Measurements from ENCODE around the gene IGF2BP1.

The IGF2BP1 gene

GRCh38 chr17:48985436-48986245, 11.5 kb upstream of the IGF2BP1 start:
- no peaks in the 10 kb centered on the region for H3K27me3 ChIP-seq (ENCODE audit: control insufficient read depth, insufficient read depth, low read length)
- no peaks in the 10 kb centered on the region for H3K36me3 ChIP-seq (ENCODE audit: control insufficient read depth, insufficient read depth, low read length)
- H3K9me3 ChIP-seq (ENCODE audit: control insufficient read depth, insufficient read depth, low read length), result no peaks in the 10 kb centered on the region
- H3K4me1 ChIP-seq (ENCODE audit: control insufficient read depth, insufficient read depth, low read length), result peaks cover 7% of the 10 kb centered on the region
- H3K4me3 ChIP-seq (ENCODE audit: low read depth, low read length), result no peak overlapping the region
- no peak overlapping the region for H3K9ac ChIP-seq (ENCODE audit: low read depth, low read length)

- H3K36me3 ChIP-seq (ENCODE audit: control insufficient read depth, insufficient read depth, low read length), result no peaks in the 10 kb centered on the region
- peaks cover 21% of the 10 kb centered on the region for H3K4me1 ChIP-seq (ENCODE audit: control insufficient read depth, insufficient read depth, low read length)
- no peak overlapping the region for H3K9ac ChIP-seq (ENCODE audit: low read depth, low read length)
- no peaks in the 10 kb centered on the region for H3K9me3 ChIP-seq (ENCODE audit: control insufficient read depth, insufficient read depth, low read length)
- no peaks in the 10 kb centered on the region for H3K27me3 ChIP-seq (ENCODE audit: control insufficient read depth, insufficient read depth, low read length)
- H3K4me3 ChIP-seq (ENCODE audit: low read depth, low read length), result no peak overlapping the region
These were observed 8.1 kb upstream of the IGF2BP1 start for GRCh38 chr17:48989100-48989499.

DNA sequence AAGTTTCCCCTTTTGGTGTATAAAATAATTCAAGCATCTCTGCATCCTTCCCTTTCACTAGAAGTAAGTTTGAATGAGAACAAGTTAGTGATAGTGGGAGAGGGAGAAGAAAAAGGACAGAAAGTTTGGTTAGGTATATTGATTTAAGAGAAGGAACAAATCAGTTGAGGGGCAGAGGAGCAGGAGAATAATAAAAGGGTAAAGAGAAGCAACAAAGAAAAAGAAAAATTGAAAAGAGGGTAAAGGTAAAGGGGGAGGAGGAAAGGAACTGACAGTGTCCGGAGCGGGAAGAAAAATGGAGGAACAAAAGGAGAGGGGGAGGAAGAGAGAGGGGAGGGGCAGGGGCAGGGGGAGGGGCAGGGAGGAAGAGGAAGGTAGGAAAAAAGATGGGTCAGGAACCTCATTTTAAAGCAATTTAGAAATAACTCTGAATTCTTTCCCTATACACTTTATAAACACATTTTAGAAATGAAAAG, 6.3 kb upstream of the IGF2BP1 start:
- H3K9ac ChIP-seq (ENCODE audit: low read depth, low read length), result no peak overlapping the region
- H3K4me1 ChIP-seq (ENCODE audit: control insufficient read depth, insufficient read depth, low read length), result peaks cover 25% of the 10 kb centered on the region
- H3K36me3 ChIP-seq (ENCODE audit: control insufficient read depth, insufficient read depth, low read length), result no peaks in the 10 kb centered on the region
- H3K9me3 ChIP-seq (ENCODE audit: control insufficient read depth, insufficient read depth, low read length), result no peaks in the 10 kb centered on the region
- peak overlapping the region; percentile 26 for H3K4me3 ChIP-seq (ENCODE audit: low read depth, low read length)
- H3K27me3 ChIP-seq (ENCODE audit: control insufficient read depth, insufficient read depth, low read length), result no peaks in the 10 kb centered on the region

DNA sequence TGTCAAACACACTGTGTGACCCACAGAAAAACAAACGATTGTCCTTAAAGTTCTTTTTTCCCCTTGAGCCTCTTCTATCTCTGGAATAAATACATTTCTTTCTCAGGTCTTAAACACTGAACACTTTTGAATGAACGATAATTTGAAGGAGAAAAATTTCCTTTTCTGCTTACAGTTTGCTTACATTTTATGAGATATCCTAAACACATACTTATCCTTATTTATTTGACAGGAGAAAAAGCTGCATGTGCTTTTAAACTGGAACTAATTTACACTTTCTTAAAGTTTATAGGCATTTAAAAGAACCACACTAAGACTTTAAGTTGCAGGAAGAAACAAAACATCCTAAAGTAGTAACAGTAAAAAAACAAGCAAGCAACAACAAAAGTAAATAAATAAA, 4.7 kb upstream of the IGF2BP1 start:
- Histone ChIP-seq H3K36me3 (ENCODE audit: control insufficient read depth, insufficient read depth, low read length) (peaks cover 1% of the 10 kb centered on the region), H3K9ac (ENCODE audit: low read depth, low read length) (no peak overlapping the region), H3K27me3 (ENCODE audit: control insufficient read depth, insufficient read depth, low read length) (no peaks in the 10 kb centered on the region), H3K4me3 (ENCODE audit: low read depth, low read length) (no peak overlapping the region), H3K9me3 (ENCODE audit: control insufficient read depth, insufficient read depth, low read length) (no peaks in the 10 kb centered on the region), H3K4me1 (ENCODE audit: control insufficient read depth, insufficient read depth, low read length) (peaks cover 25% of the 10 kb centered on the region)

DNA sequence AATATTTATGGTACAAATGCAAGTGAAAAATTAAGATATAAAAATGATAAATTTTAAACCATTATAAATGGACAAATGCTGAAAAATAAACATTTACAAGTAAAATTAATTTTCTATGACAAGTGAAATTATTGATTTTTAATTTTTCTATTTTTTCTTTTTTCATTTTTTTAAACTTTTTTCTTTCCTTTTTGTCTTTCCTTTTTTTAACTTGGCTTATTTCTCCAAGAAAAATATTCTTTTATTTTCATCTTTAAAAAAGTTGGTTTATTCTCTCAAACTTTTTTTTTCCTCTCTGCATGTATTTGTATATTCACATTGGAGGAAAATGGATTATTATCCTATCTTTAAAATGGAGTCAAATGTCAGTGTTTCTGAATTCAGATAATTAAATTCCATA, 3.9 kb upstream of the IGF2BP1 start:
- Histone ChIP-seq H3K9me3 (ENCODE audit: control insufficient read depth, insufficient read depth, low read length) (no peaks in the 10 kb centered on the region), H3K36me3 (ENCODE audit: control insufficient read depth, insufficient read depth, low read length) (peaks cover 4% of the 10 kb centered on the region), H3K4me1 (ENCODE audit: control insufficient read depth, insufficient read depth, low read length) (peaks cover 23% of the 10 kb centered on the region), H3K4me3 (ENCODE audit: low read depth, low read length) (no peak overlapping the region), H3K9ac (ENCODE audit: low read depth, low read length) (no peak overlapping the region), H3K27me3 (ENCODE audit: control insufficient read depth, insufficient read depth, low read length) (no peaks in the 10 kb centered on the region)

- Histone ChIP-seq H3K9me3 (ENCODE audit: control insufficient read depth, insufficient read depth, low read length) (no peaks in the 10 kb centered on the region), H3K9ac (ENCODE audit: low read depth, low read length) (no peak overlapping the region), H3K4me3 (ENCODE audit: low read depth, low read length) (no peak overlapping the region), H3K27me3 (ENCODE audit: control insufficient read depth, insufficient read depth, low read length) (no peaks in the 10 kb centered on the region), H3K36me3 (ENCODE audit: control insufficient read depth, insufficient read depth, low read length) (peaks cover 4% of the 10 kb centered on the region), H3K4me1 (ENCODE audit: control insufficient read depth, insufficient read depth, low read length) (peaks cover 23% of the 10 kb centered on the region)
These were observed 3.2 kb upstream of the IGF2BP1 start for GRCh38 chr17:48993951-48994350.

GRCh38 chr17:48994549-48995303, 2.5 kb upstream of the IGF2BP1 start:
- H3K9me3 ChIP-seq (ENCODE audit: control insufficient read depth, insufficient read depth, low read length), result no peaks in the 10 kb centered on the region
- no peaks in the 10 kb centered on the region for H3K27me3 ChIP-seq (ENCODE audit: control insufficient read depth, insufficient read depth, low read length)
- peak overlapping the region; percentile 66 for H3K4me3 ChIP-seq (ENCODE audit: low read depth, low read length)
- H3K4me1 ChIP-seq (ENCODE audit: control insufficient read depth, insufficient read depth, low read length), result peaks cover 23% of the 10 kb centered on the region
- H3K36me3 ChIP-seq (ENCODE audit: control insufficient read depth, insufficient read depth, low read length), result peaks cover 4% of the 10 kb centered on the region
- H3K9ac ChIP-seq (ENCODE audit: low read depth, low read length), result peak overlapping the region; percentile 98

GRCh38 chr17:48995304-48995973, 1.7 kb upstream of the IGF2BP1 start:
- Histone ChIP-seq H3K9ac (ENCODE audit: low read depth, low read length) (peak overlapping the region; percentile 98), H3K4me3 (ENCODE audit: low read depth, low read length) (peak overlapping the region; percentile 66), H3K4me1 (ENCODE audit: control insufficient read depth, insufficient read depth, low read length) (peaks cover 20% of the 10 kb centered on the region), H3K27me3 (ENCODE audit: control insufficient read depth, insufficient read depth, low read length) (no peaks in the 10 kb centered on the region), H3K36me3 (ENCODE audit: control insufficient read depth, insufficient read depth, low read length) (peaks cover 4% of the 10 kb centered on the region), H3K9me3 (ENCODE audit: control insufficient read depth, insufficient read depth, low read length) (no peaks in the 10 kb centered on the region)

DNA sequence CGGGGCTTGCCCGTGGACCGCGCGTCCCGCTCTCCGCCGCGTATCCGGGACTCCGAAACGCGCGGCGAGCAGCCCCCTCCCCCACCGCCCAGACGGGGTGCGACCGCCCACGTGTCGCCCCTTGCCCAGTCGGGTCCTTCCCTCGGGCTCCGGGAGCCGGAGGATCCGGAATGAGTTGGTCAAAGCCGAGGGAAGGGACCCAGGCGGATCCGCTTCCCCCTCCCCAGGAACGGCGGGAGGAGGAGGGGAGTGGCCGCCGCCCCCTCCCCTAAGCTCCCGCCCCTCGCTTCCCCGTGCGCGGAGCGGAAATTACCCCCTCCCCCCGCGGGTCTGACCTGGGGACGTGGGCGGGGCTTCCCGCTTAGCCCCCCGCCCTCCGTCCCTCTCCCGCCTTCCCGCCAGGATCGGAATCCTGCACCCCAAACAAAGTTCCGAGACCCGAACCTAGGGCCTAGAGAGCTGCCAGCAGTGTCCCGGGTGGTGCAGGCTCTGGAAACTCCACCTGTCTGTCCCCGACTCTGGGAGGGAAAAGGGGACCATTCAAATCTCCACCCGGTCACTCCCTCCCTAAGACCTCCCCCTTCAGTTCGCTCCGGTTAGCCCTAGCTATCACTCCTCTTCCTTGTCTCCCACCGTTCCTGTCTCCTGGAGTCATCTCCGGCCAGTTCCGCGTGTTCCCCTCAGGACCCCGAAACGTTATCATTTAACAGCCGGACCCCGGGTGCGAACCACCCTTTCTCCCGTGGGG, 1.0 kb upstream of the IGF2BP1 start:
- Histone ChIP-seq H3K27me3 (ENCODE audit: control insufficient read depth, insufficient read depth, low read length) (no peaks in the 10 kb centered on the region), H3K9ac (ENCODE audit: low read depth, low read length) (peak overlapping the region; percentile 98), H3K9me3 (ENCODE audit: control insufficient read depth, insufficient read depth, low read length) (no peaks in the 10 kb centered on the region), H3K36me3 (ENCODE audit: control insufficient read depth, insufficient read depth, low read length) (peaks cover 4% of the 10 kb centered on the region), H3K4me3 (ENCODE audit: low read depth, low read length) (peak overlapping the region; percentile 98), H3K4me1 (ENCODE audit: control insufficient read depth, insufficient read depth, low read length) (peaks cover 15% of the 10 kb centered on the region)

- Histone ChIP-seq H3K9me3 (ENCODE audit: control insufficient read depth, insufficient read depth, low read length) (no peaks in the 10 kb centered on the region), H3K27me3 (ENCODE audit: control insufficient read depth, insufficient read depth, low read length) (no peaks in the 10 kb centered on the region), H3K9ac (ENCODE audit: low read depth, low read length) (peak overlapping the region; percentile 79), H3K4me1 (ENCODE audit: control insufficient read depth, insufficient read depth, low read length) (peaks cover 18% of the 10 kb centered on the region), H3K36me3 (ENCODE audit: control insufficient read depth, insufficient read depth, low read length) (peaks cover 4% of the 10 kb centered on the region), H3K4me3 (ENCODE audit: low read depth, low read length) (peak overlapping the region; percentile 98)
These were observed 473 bp upstream of the IGF2BP1 start for GRCh38 chr17:48996722-48997102.
